Measurements from ENCODE around the gene GTPBP1. TPM values are rescaled to one million over a fixed set of nuclear protein-coding genes. Genes with fewer than 3 reads are reported as not detected.

The GTPBP1 gene
- polyA plus RNA-seq, 1 of the 3 experiments (the other 2 are of a cell fraction), result 15.2 TPM

DNA sequence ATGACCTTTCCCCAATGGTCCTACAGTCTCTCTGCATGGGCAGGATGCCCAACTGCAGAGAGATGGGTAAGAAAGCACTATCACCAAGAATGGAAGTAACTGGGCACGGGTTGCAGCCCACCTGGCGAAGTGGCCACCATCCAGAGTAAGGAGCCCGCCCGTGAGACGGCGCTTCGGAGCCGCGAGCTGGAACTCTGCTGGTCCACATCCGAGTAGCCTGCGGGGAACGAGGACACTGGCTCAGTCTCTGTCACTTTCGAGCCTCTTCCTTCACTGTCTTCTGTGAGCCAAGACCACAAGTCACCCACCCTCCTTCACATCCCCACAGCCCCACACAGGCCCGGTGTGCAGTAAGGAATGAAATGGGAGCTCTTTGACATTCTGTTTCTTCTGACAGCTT, 44.4 kb downstream of the GTPBP1 start:
- no peak overlapping the region for H2AFZ ChIP-seq (ENCODE audit: low read depth)
- H3K9me2 ChIP-seq, result no peaks in the 10 kb centered on the region
- no peak for DNase-seq
- H3K79me2 ChIP-seq (ENCODE audit: insufficient read depth), result peaks cover 9% of the 10 kb centered on the region
- POLR2A ChIA-PET, result interaction anchor here (0.7 kb wide), 1 partner anchor 41 kb away, joined by 3 read pairs; no protein-coding TSS in a partner anchor
- H3K4me3 ChIP-seq (ENCODE audit: low read depth in 2 of 2, low read length in 1 of 2), result no peak overlapping the region
- TF ChIP-seq FOSL2 (IDR thresholded peaks at IDR 0.05; ENCODE audit: borderline replicate concordance, low read depth) (no peak), NRF1 (IDR thresholded peaks at IDR 0.05; ENCODE audit: low read depth, low read length) (no peak), RXRA (IDR thresholded peaks at IDR 0.05; ENCODE audit: borderline replicate concordance, low read depth) (no peak), TCF12 (IDR thresholded peaks at IDR 0.05) (no peak), YY1 (IDR thresholded peaks at IDR 0.05; ENCODE audit: low read depth) (no peak), IRF3 (IDR thresholded peaks at IDR 0.05; ENCODE audit: low read depth, low read length) (no peak), ELF1 (IDR thresholded peaks at IDR 0.05) (no peak), SMC3 (IDR thresholded peaks at IDR 0.05; ENCODE audit: low read depth, low read length) (no peak), GABPA (IDR thresholded peaks at IDR 0.05; ENCODE audit: low read depth) (no peak)
- TF ChIP-seq, protein P1, sequence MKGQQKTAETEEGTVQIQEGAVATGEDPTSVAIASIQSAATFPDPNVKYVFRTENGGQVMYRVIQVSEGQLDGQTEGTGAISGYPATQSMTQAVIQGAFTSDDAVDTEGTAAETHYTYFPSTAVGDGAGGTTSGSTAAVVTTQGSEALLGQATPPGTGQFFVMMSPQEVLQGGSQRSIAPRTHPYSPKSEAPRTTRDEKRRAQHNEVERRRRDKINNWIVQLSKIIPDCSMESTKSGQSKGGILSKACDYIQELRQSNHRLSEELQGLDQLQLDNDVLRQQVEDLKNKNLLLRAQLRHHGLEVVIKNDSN (IDR thresholded peaks at IDR 0.05; ENCODE audit: borderline replicate concordance, low read depth), result no peak
- TF ChIP-seq, protein P2, sequence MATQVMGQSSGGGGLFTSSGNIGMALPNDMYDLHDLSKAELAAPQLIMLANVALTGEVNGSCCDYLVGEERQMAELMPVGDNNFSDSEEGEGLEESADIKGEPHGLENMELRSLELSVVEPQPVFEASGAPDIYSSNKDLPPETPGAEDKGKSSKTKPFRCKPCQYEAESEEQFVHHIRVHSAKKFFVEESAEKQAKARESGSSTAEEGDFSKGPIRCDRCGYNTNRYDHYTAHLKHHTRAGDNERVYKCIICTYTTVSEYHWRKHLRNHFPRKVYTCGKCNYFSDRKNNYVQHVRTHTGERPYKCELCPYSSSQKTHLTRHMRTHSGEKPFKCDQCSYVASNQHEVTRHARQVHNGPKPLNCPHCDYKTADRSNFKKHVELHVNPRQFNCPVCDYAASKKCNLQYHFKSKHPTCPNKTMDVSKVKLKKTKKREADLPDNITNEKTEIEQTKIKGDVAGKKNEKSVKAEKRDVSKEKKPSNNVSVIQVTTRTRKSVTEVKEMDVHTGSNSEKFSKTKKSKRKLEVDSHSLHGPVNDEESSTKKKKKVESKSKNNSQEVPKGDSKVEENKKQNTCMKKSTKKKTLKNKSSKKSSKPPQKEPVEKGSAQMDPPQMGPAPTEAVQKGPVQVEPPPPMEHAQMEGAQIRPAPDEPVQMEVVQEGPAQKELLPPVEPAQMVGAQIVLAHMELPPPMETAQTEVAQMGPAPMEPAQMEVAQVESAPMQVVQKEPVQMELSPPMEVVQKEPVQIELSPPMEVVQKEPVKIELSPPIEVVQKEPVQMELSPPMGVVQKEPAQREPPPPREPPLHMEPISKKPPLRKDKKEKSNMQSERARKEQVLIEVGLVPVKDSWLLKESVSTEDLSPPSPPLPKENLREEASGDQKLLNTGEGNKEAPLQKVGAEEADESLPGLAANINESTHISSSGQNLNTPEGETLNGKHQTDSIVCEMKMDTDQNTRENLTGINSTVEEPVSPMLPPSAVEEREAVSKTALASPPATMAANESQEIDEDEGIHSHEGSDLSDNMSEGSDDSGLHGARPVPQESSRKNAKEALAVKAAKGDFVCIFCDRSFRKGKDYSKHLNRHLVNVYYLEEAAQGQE (IDR thresholded peaks at IDR 0.05; ENCODE audit: low read depth, low read length), result no peak
- peaks cover 0 to 17% of the 10 kb centered on the region in 2 experiments; a peak in 1 of 4 replicates for H3K4me1 ChIP-seq (ENCODE audit: control insufficient read depth in 1 of 2, insufficient read depth in 2 of 2, low read depth in 1 of 2, low read length in 1 of 2)
- H3K9ac ChIP-seq, result no peak overlapping the region
- no peak overlapping the region for H3K27ac ChIP-seq (ENCODE audit: low read depth in 2 of 2, low read length in 1 of 2)
- no peak overlapping the region for H3K4me2 ChIP-seq
- WGBS (ENCODE audit: low lambda C conversion rate), result 86% methylated on average over 1 of the region's 14 CpGs
- H3K36me3 ChIP-seq (replicated peaks in 1 of 2; ENCODE audit: control insufficient read depth in 1 of 2, insufficient read depth in 2 of 2, low read length in 1 of 2), result peaks cover 0 to 1% of the 10 kb centered on the region in 2 experiments
- H3F3A ChIP-seq (replicated peaks; ENCODE audit: insufficient read depth), result no peaks in the 10 kb centered on the region
- CTCF ChIA-PET, result interaction anchor here (1.5 kb wide), 1 partner anchor 17 kb away, joined by 3 read pairs; no protein-coding TSS in a partner anchor
- H3K27me3 ChIP-seq (ENCODE audit: insufficient read depth), result no peaks in the 10 kb centered on the region
- no peaks in the 10 kb centered on the region for H4K20me1 ChIP-seq (ENCODE audit: insufficient read depth)
- no peaks in the 10 kb centered on the region for H3K9me3 ChIP-seq

GRCh38 chr22:38750638-38751037, 44.9 kb downstream of the GTPBP1 start:
- ChIA-PET POLR2A (interaction anchor here (0.7 kb wide), 1 partner anchor 41 kb away, joined by 3 read pairs; no protein-coding TSS in a partner anchor), CTCF (interaction anchor here (1.5 kb wide), 1 partner anchor 16 kb away, joined by 3 read pairs; no protein-coding TSS in a partner anchor)
- no peaks in the 10 kb centered on the region for H3F3A ChIP-seq (replicated peaks; ENCODE audit: insufficient read depth)
- no peaks in the 10 kb centered on the region for H3K9me2 ChIP-seq
- no peaks in the 10 kb centered on the region for H4K20me1 ChIP-seq (ENCODE audit: insufficient read depth)
- H3K79me2 ChIP-seq (ENCODE audit: insufficient read depth), result peaks cover 9% of the 10 kb centered on the region
- no peak overlapping the region for H2AFZ ChIP-seq (ENCODE audit: low read depth)
- 100% methylated on average over 4 of the region's 17 CpGs for WGBS (ENCODE audit: low lambda C conversion rate)
- H3K9me3 ChIP-seq, result no peaks in the 10 kb centered on the region
- no peak for DNase-seq
- H3K27ac ChIP-seq (ENCODE audit: low read depth in 2 of 2, low read length in 1 of 2), result no peak overlapping the region; a peak in 1 of 4 replicates
- H3K4me3 ChIP-seq (ENCODE audit: low read depth in 2 of 2, low read length in 1 of 2), result no peak overlapping the region
- no peaks in the 10 kb centered on the region for H3K27me3 ChIP-seq (ENCODE audit: insufficient read depth)
- peaks cover 0 to 17% of the 10 kb centered on the region in 2 experiments; a peak in 1 of 4 replicates for H3K4me1 ChIP-seq (ENCODE audit: control insufficient read depth in 1 of 2, insufficient read depth in 2 of 2, low read depth in 1 of 2, low read length in 1 of 2)
- no peaks in the 10 kb centered on the region for H3K36me3 ChIP-seq (replicated peaks in 1 of 2; ENCODE audit: control insufficient read depth in 1 of 2, insufficient read depth in 2 of 2, low read length in 1 of 2)
- H3K4me2 ChIP-seq, result no peak overlapping the region
- H3K9ac ChIP-seq, result no peak overlapping the region
- TF ChIP-seq NRF1 (IDR thresholded peaks at IDR 0.05; ENCODE audit: low read depth, low read length), result no peak
- no peak for TF ChIP-seq GABPA (IDR thresholded peaks at IDR 0.05; ENCODE audit: low read depth)
- no peak for TF ChIP-seq POLR2AphosphoS5 (IDR thresholded peaks at IDR 0.05; ENCODE audit: low read depth, low read length)
- TF ChIP-seq TEAD4 (IDR thresholded peaks at IDR 0.05; ENCODE audit: borderline replicate concordance, insufficient read depth), result no peak
- no peak for TF ChIP-seq RCOR1 (IDR thresholded peaks at IDR 0.05; ENCODE audit: low read length)
- TF ChIP-seq, protein P3, sequence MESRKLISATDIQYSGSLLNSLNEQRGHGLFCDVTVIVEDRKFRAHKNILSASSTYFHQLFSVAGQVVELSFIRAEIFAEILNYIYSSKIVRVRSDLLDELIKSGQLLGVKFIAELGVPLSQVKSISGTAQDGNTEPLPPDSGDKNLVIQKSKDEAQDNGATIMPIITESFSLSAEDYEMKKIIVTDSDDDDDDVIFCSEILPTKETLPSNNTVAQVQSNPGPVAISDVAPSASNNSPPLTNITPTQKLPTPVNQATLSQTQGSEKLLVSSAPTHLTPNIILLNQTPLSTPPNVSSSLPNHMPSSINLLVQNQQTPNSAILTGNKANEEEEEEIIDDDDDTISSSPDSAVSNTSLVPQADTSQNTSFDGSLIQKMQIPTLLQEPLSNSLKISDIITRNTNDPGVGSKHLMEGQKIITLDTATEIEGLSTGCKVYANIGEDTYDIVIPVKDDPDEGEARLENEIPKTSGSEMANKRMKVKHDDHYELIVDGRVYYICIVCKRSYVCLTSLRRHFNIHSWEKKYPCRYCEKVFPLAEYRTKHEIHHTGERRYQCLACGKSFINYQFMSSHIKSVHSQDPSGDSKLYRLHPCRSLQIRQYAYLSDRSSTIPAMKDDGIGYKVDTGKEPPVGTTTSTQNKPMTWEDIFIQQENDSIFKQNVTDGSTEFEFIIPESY (IDR thresholded peaks at IDR 0.05; ENCODE audit: borderline replicate concordance, low read depth), result no peak
- TF ChIP-seq, protein P2 (IDR thresholded peaks at IDR 0.05; ENCODE audit: low read depth, low read length), result no peak
